HG02759 (cell line): ENCODE measurements around the gene TRIM71.

ENCODE experiments used
- ATAC-seq: cut with Tn5 transposase; IDR thresholded peaks from one replicate; pipeline ENCODE4 v1.9.1; 2021; ENCODE audit warnings: mild to moderate bottlenecking, moderate library complexity; ENCODE audit not compliant: unreplicated experiment

The TRIM71 gene

DNA sequence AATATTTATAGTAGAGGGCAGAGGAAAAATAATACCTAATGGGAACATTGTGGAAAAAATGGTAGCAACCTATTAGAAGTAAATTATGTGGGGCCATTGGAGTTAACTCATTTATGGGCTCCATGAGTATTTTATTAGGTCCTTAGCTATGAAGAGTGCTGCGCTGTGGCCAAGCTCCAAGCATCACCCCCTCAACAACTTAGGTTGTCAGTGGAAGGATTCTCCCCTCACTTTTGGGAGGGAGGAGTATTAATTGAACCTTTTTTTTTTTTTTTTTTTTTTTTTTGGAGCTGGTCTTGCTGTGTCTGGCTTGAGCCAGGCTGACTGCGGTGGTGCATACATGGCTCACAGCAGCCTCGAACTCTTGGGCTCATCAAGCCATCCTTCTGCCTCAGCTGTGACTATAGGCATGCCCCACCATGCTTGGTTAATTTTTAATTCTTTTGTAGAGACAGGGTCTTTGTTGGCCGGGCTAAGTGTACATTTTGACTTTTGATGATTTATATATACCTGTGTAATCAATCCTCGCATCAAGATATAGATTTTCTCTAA is 45.2 kb downstream of the TRIM71 start:
- no peak for ATAC-seq

DNA sequence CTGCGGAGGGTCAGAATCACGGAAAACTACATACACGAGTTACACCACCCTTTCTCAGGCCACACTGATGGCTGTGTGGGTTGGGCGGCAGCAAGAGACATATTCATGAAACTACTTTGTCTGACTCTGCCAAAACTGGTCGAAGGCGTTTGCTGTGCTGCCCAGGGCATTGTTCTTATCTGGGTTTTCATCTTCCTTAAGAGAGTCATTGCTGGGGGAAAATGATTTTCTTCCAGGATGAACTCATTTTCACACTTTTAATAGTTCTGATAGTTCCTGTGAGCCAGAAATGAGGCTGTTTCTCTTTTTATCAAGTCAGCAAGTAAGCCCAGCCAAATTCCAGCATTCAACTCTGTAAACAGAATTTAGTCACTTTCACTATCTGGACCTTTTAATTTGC is 47.6 kb downstream of the TRIM71 start:
- no peak for ATAC-seq

- no peak for ATAC-seq
Measured at GRCh38 chr3:32866533-32866932, 48.7 kb downstream of the TRIM71 start.

DNA sequence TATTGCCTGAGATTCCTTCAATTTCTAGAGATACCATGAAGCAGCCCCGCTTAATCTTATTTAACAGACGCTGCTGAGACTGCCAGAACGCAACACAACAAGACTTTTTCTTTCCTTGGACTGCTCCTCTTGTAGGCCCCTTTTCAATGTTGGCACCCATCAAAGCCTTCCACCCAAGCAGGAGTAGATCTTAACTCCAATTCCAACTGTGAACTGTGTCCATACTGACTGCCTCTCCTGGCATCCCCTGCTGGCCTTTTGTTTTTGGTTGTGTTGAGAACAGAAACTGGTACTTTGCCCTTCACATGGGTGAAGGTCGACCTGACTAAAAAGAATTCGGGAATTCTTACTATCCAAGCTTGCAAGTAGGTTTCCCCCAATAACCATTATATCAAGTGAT is 50.2 kb downstream of the TRIM71 start:
- no peak for ATAC-seq

GRCh38 chr3:32868719-32869512 is 51.1 kb downstream of the TRIM71 start:
- ATAC-seq, result no peak

DNA sequence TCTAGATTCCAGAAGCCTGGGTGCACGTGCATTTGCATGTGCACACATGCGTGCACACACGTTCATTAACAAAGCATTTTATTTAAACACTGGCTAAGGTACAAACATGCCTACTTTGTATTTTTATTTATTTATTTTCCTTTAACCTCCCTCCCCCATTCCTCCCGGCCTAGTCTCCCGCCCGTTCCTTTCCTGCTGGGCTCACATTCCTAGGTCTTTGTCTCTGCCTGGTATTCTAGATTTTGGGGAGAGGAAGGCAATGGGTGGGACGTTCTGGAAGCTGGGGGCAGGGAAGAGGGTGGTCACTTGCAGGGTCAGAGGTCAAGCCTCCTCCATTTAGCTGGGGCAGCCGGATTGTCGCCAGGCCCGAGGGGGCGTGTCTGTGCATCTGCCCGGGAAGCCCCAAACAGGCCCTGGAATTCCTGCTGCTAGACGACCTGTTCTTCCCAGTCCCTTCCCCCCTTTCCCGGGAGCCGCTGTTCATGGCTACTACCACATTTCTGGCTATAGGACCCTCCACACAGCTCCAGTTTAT is 51.8 kb downstream of the TRIM71 start:
- no peak for ATAC-seq

DNA sequence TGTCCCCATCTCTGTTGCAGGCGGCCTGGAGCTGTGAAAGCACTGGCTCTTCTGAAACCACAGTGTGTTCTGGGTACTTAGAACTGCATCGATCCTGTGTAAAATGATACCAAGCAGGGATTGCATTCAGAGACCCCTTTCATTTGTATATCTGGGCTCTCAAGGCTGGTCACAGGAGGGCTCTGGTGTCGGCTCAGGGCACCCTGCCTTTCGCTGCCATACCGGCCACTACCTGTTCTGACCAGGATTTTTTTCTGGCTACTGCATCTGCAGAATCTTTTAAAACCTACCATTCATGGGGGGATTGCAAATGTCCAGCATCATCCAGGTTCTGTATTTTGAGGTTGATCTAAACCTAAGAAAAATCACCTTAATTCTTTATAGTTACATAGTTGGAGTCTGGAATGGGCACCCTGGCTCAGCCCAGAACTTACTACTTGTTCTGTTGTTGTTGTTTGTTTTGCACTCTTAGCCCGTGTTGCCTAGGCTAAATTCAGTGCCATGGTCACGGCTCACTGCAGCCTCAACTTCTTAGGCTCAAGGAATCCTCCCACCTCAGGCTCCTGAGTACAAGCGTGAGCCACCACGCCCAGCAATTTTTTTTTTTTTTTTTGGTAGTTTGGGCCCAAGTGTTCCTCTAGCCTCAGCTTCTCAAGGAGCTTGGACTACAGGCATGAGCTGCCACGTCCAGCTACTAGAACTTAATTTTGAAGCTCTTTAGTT is 52.7 kb downstream of the TRIM71 start:
- no peak for ATAC-seq

- ATAC-seq, result no peak
Measured at GRCh38 chr3:32871273-32871672, 53.5 kb downstream of the TRIM71 start.

GRCh38 chr3:32872487-32873382 is 54.9 kb downstream of the TRIM71 start:
- no peak for ATAC-seq

DNA sequence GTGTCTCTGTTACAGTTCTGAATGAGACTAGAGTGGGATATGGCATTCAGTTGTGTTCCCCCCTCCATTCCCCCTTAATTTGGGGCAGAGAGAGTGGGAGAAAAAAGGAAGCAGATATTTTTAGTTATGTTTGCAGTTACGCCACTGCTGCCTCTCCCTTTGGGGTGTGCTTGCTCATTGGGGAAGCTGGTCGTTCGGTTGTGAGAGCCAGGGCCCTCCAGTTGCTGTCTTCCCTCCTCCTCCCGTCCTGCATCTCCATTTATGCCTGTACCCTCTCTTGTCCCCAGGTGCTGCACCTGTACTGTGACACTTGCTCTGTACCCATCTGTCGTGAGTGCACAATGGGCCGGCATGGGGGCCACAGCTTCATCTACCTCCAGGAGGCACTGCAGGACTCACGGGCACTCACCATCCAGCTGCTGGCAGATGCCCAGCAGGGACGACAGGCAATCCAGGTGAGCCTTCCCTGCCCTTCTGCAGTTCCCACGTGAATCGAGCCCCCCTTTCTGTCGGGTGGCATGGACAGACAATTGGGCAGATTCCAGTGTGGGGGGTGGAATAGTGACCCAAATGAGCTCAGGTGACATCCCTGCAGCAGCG is 55.8 kb downstream of the TRIM71 start:
- ATAC-seq, result no peak

DNA sequence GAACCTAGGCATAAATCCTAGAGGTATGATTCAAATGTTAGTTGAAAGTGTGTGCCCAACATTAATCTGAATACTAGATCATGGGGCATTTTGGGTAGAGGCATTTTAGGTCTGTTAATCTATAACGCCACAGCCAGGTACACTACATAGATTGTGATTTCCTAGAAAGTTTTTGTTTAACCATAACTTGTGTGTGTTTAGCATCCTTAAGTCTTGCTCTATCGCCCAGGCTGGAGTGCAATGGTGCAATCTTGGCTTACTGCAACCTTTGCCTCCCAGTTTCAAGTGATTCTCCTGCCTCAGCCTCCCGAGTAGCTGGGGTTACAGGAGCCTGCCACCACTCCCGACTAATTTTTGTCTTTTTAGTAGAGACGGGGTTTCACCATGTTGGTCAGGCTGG is 59.1 kb downstream of the TRIM71 start:
- ATAC-seq, result no peak

DNA sequence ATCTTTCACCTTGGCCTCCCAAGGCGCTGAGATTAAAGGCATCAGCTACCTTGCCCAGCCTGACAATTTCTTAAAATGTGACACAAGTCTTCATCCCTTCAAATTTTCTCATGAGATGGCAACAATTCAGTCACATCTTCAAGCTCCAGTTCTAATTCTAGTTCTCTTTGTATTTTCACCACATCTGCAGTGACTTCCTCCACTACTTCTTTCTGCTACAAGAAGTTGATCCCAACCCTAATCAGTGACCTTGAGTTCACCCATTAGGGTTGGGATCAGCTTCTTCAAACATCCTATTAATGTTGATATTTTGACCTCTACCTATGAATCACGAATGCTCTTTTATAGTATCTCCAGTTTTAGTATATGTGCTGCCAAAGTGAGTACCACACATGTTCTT is 59.8 kb downstream of the TRIM71 start:
- no peak for ATAC-seq

DNA sequence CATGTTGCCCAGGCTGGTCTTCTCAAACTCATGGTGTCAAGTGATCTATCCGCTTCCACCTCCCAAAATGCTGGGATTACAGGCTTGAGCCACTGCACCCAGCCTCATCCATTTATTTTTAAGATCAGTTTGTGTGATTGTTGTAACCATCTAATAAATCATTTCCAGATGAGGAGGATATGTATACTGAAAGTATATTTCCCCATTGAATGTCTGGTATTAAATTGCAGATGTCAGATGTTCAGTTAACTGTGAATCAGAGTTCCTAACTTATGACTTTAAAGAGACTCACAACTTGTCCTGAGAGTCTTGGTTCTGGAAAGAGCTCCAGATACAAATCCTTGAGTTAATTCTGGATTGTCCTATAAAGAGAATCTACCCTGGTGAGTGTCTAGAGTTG is 62.4 kb downstream of the TRIM71 start:
- ATAC-seq, result no peak

- no peak for ATAC-seq
Measured at GRCh38 chr3:32881624-32882023, 63.8 kb downstream of the TRIM71 start.

- ATAC-seq, result peak; percentile 50
Measured at GRCh38 chr3:32882189-32882588, 64.4 kb downstream of the TRIM71 start.

DNA sequence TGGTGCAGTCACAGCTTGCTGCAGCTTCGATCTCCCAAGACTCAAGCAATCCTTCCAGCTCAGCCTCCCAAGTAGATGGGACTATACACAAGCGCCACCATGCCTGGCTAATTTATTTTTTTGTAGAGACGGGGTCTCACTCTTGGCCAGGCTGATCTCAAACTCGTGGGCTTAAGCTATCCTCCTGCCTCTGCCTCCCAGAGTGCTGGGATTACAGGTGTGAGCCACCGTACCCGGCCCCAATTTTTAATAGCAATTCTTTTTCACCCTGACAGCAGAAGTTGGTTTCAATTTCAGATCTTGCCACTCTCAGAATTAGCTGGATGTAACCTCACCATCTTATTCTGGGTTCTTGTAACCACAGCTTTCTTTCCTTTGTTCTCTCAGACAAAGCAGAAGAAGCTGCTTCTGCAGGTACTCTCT is 64.8 kb downstream of the TRIM71 start:
- peak; percentile 78 for ATAC-seq

GRCh38 chr3:32883817-32884216 is 66.0 kb downstream of the TRIM71 start:
- ATAC-seq, result no peak

GRCh38 chr3:32884591-32884990 is 66.8 kb downstream of the TRIM71 start:
- ATAC-seq, result no peak

DNA sequence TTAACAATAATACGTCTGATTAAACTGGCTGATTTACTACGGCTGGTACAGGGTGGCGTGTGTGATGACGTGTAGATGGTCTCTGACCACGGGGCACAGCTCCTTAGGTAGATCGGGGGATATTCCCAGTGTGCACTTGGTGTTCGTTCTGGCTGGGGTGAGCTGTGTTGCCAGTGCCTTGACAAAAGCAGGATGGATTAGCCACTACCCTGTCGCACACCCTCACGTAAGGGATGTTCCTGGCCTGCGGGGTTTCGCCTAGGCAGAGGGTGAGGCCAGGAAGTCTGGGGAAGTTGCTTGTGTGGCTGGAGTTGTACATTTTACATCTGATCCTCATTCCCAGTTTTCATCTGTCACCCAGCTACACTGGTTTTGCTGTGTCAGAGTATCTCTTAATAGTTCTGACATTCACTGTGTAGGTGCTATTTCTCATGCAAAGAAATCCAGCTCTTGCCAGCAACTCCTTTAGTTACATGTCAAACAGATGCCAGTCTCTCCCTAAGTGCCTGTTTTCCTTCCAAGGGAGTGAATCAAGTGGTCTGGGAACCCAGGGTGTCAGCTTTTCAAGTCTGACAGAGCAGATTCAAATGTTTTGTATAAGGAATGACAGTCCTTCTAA is 67.6 kb downstream of the TRIM71 start:
- ATAC-seq, result no peak

- ATAC-seq, result no peak
Measured at GRCh38 chr3:32886296-32886695, 68.5 kb downstream of the TRIM71 start.
